K562 (cell line): Measurements from ENCODE around the gene ZFP36. TPM values are rescaled to one million over a fixed set of nuclear protein-coding genes. Genes with fewer than 3 reads are reported as not detected.
A peak's percentile ranks its signal among the peaks of the same experiment; 100 is the strongest.

Experiments
- ASH1L ChIP-seq: fragments of 450-650 bp; IDR thresholded peaks from 2 replicates; pipeline ENCODE4 v1.6.1; 2018; ENCODE audit warnings: borderline replicate concordance, mild to moderate bottlenecking, low read depth; ENCODE audit not compliant: partially characterized antibody
- CCNT2 ChIP-seq: IDR thresholded peaks from 2 replicates; pipeline ENCODE4 v1.6.1; 2011; ENCODE audit warnings: borderline replicate concordance, low read depth, mild to moderate bottlenecking, moderate library complexity, mixed read lengths, low read length; ENCODE audit not compliant: insufficient read length; ENCODE audit errors: extremely low read depth
- CTBP1 ChIP-seq: fragments of 450-650 bp; IDR thresholded peaks from 2 replicates; pipeline ENCODE4 v1.6.1; 2016; ENCODE audit warnings: borderline replicate concordance
- GATA2 ChIP-seq: sonication (generic); formaldehyde crosslinking; IDR thresholded peaks from 2 replicates; pipeline ENCODE4 v1.4.0; 2020; ENCODE audit warnings: mild to moderate bottlenecking, missing genetic modification reagents
- HNRNPK ChIP-seq: fragments of 200-400 bp; formaldehyde crosslinking; IDR thresholded peaks from one replicate; pipeline ENCODE4 v1.6.1; 2018; ENCODE audit warnings: mild to moderate bottlenecking, low read depth, low read length; ENCODE audit not compliant: poor library complexity, severe bottlenecking
- ILK ChIP-seq: fragments of 450-650 bp; IDR thresholded peaks from 2 replicates; pipeline ENCODE4 v1.6.1; 2016; ENCODE audit warnings: missing genetic modification characterization, low read depth, mild to moderate bottlenecking, missing compliant biosample characterization, moderate library complexity, borderline replicate concordance
- LCOR ChIP-seq: sonication (generic); formaldehyde crosslinking; IDR thresholded peaks from 2 replicates; pipeline ENCODE4 v1.8.0; 2022; ENCODE audit warnings: mild to moderate bottlenecking, missing genetic modification reagents
- MTF1 ChIP-seq: fragments of 250-450 bp; sonication (Bioruptor Pico); IDR thresholded peaks from 2 replicates; pipeline ENCODE4 v1.9.0; 2021; ENCODE audit warnings: moderate library complexity, mild to moderate bottlenecking, inconsistent platforms, borderline replicate concordance
- NFATC3 ChIP-seq: fragments of 450-650 bp; IDR thresholded peaks from 2 replicates; pipeline ENCODE4 v1.6.1; 2017; ENCODE audit warnings: mild to moderate bottlenecking
- SIX5 ChIP-seq, 2 experiments: IDR thresholded peaks; 2 replicates each; pipeline ENCODE4 v1.6.1; 2011; ENCODE audit warnings: low read length in 2 of 2, borderline replicate concordance in 1 of 2, low read depth in 1 of 2, mild to moderate bottlenecking in 1 of 2, moderate library complexity in 1 of 2; ENCODE audit not compliant: insufficient read depth in 1 of 2
- SNIP1 ChIP-seq: fragments of 450-650 bp; IDR thresholded peaks from 2 replicates; pipeline ENCODE4 v1.7.1; 2017; ENCODE audit warnings: low read depth, mild to moderate bottlenecking
- SRSF9 ChIP-seq: fragments of 200-400 bp; formaldehyde crosslinking; IDR thresholded peaks from 2 replicates; pipeline ENCODE4 v1.6.1; 2017; ENCODE audit warnings: low read depth, low read length, borderline replicate concordance
- TBP ChIP-seq: optimal IDR thresholded peaks from 2 replicates; pipeline ENCODE3; 2011; ENCODE audit warnings: low read depth, low read length, improper control_type of control experiment
- TCF7 ChIP-seq: sonication (generic); IDR thresholded peaks from 2 replicates; pipeline ENCODE4 v1.6.1; 2016; ENCODE audit warnings: antibody characterized with exemption, borderline replicate concordance
- ZNF407 ChIP-seq: fragments of 450-650 bp; IDR thresholded peaks from 2 replicates; pipeline ENCODE4 v1.6.1; 2016; ENCODE audit warnings: low read depth
- ZNF445 ChIP-seq: fragments of 250-450 bp; sonication (Bioruptor Pico); IDR thresholded peaks from 2 replicates; pipeline ENCODE4 v1.4.0; 2020; ENCODE audit warnings: low read depth, mild to moderate bottlenecking, moderate library complexity
- ZNF717 ChIP-seq: fragments of 250-450 bp; sonication (Bioruptor Pico); IDR thresholded peaks from 2 replicates; pipeline ENCODE4 v1.5.0; 2021
- ZNF830 ChIP-seq: fragments of 250-450 bp; sonication (Bioruptor Pico); IDR thresholded peaks from 2 replicates; pipeline ENCODE4 v1.5.0; 2021; ENCODE audit warnings: mild to moderate bottlenecking
- polyA plus RNA-seq, 8 experiments: library from polyadenylated mRNA; depleted of rRNA in 4 of 8; stranded (reverse) in 5 of 8; unstranded in 3 of 8; fragments of >200 nt; fragmentation: Nextera tagmentation in 2 of 8; fragmentation: Illumina TruSeq in 1 of 8; extraction: Ambion mirVana in 2 of 8; extraction: Trizol in 1 of 8; gene quantifications; 2 replicates each; pipeline versions ENCODE4 v1.2.1 to v1.2.3, GENCODE V29; 2011 to 2014; ENCODE audit warnings: inconsistent platforms in 1 of 8, missing spikeins in 1 of 8
- total RNA-seq, 7 experiments: library from RNA; depleted of rRNA in 6 of 7; stranded (reverse); fragments of >200 nt in 6 of 7; fragmentation: Illumina TruSeq in 2 of 7; extraction: Trizol in 2 of 7; gene quantifications; 2 replicates each; pipeline versions ENCODE4 v1.2.1 to v1.2.3, GENCODE V29; 2011 to 2021; ENCODE audit warnings: low replicate concordance in 1 of 7

Gene ZFP36
- total and polyA plus RNA-seq, 9 of the 15 experiments (the other 6 are each of a cell fraction or from before 2014, with no cell fraction given), result 1.0 to 20.1 (median 3.5) TPM

- no peak for TF ChIP-seq ZNF445 (CRISPR knock-in tag)
- no peak for TF ChIP-seq MTF1 (CRISPR knock-in tag)
- no peak for TF ChIP-seq GATA2 (CRISPR knock-in tag)
- TF ChIP-seq CCNT2, result peak; percentile 97
- no peak for TF ChIP-seq SNIP1
- TF ChIP-seq ZNF407, result no peak
- TF ChIP-seq NFATC3, result no peak
- peak; percentile 51; the same call in 1 of the 2 replicates for TF ChIP-seq LCOR
- peak; percentile 86 for TF ChIP-seq CTBP1
- no peak for TF ChIP-seq SIX5 (IDR thresholded peaks at IDR 0.05; ENCODE audit: borderline replicate concordance in 1 of 2, insufficient read depth in 1 of 2, low read depth in 1 of 2, low read length in 2 of 2)
- TF ChIP-seq ZNF830 (CRISPR knock-in tag), result no peak
- no peak for TF ChIP-seq ZNF717 (CRISPR knock-in tag)
- TF ChIP-seq ASH1L, result no peak
- TF ChIP-seq TCF7, result peak; percentile 82; the same call in 1 of the 2 replicates
- TF ChIP-seq ILK (tag), result no peak
- TF ChIP-seq TBP, result peak; percentile 26
- TF ChIP-seq SRSF9, result no peak
- TF ChIP-seq HNRNPK, result no peak
Observed at GRCh38 chr19:39402346-39403300, 4.0 kb upstream of the ZFP36 start (continued).
